Measurements from ENCODE around the gene TCERG1L. TPM values are rescaled to one million over a fixed set of nuclear protein-coding genes. Genes with fewer than 3 reads are reported as not detected.

Gene TCERG1L
- total and polyA plus RNA-seq, 5 donors from 2014 or later, result not detected

DNA sequence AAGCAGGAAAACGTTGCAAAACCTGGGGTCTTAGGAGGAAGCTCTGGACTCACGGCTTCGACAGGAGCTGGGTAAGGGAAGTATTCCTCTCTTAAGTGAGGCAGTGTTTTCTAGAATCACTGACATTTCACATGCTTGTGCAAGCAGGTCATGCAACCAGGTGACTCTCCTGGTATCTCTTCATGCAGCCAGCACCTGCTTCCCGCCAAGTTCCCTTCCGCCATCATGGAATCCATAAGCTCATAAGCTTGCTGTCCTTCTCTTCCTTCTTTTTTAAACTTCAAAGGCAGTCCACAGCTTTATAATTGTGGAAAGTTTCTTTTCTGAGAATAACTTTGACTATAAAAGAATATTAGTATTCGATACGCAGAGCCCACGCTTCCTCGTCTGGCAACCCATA, 256.1 kb downstream of the TCERG1L start:
- DNase-seq, result no peak
- Histone ChIP-seq H3K27me3 (ENCODE audit: control insufficient read depth, insufficient read depth, low read length) (no peaks in the 10 kb centered on the region), H3K4me1 (ENCODE audit: control insufficient read depth, insufficient read depth, low read length, poor library complexity, severe bottlenecking) (no peaks in the 10 kb centered on the region), H3K27ac (ENCODE audit: insufficient read depth, low read length, poor library complexity, severe bottlenecking) (no peak overlapping the region), H3K4me3 (ENCODE audit: low read depth, low read length) (no peak overlapping the region), H3K36me3 (ENCODE audit: control insufficient read depth, insufficient read depth, low read length) (no peaks in the 10 kb centered on the region), H3K9me3 (ENCODE audit: control insufficient read depth in 2 of 2, low read length in 2 of 2) (no peaks in the 10 kb centered on the region)
- Mint-ChIP-seq H3K4me3 (no peak overlapping the region), H3K27me3 (no peaks in the 10 kb centered on the region), H3K4me1 (no peaks in the 10 kb centered on the region), H3K36me3 (no peaks in the 10 kb centered on the region), H3K27ac (no peak overlapping the region), H3K9me3 (peaks cover 0 to 11% (median 0%) of the 10 kb centered on the region in 7 donors)
- ATAC-seq (ENCODE audit: low read depth in 2 of 2), result no peak

DNA sequence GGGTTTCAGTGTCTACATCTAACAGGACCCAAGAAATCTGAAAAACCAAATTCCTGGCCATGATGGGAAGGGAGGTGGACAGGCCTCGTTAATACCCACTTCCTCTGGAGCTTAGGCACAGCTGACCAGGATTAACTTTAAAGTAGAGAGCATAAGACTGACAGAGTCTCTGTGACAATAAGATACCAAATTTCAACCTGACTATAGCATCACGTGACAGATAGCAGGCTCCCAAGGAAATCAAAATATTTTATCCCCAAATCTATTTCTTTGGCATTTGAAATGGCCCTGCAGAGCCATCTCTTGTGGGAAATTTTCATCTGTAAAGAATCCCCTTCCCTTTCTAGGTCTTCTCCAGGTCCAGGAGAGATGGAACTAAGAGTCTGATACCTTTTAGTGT, 258.3 kb downstream of the TCERG1L start:
- H3K27me3 ChIP-seq (ENCODE audit: control insufficient read depth, insufficient read depth, low read length), result no peaks in the 10 kb centered on the region
- Mint-ChIP-seq H3K27me3 (no peaks in the 10 kb centered on the region), H3K4me3 (no peak overlapping the region), H3K4me1 (no peaks in the 10 kb centered on the region), H3K9me3 (peaks cover 0 to 8% (median 0%) of the 10 kb centered on the region in 7 donors), H3K36me3 (no peaks in the 10 kb centered on the region), H3K27ac (no peak overlapping the region)
- no peaks in the 10 kb centered on the region for H3K9me3 ChIP-seq (ENCODE audit: control insufficient read depth in 2 of 2, low read length in 2 of 2)
- ATAC-seq (ENCODE audit: low read depth in 2 of 2) (no peak), DNase-seq (no peak)
- H3K4me3 ChIP-seq (ENCODE audit: low read depth, low read length), result no peak overlapping the region
- no peak overlapping the region for H3K27ac ChIP-seq (ENCODE audit: insufficient read depth, low read length, poor library complexity, severe bottlenecking)
- no peaks in the 10 kb centered on the region for H3K4me1 ChIP-seq (ENCODE audit: control insufficient read depth, insufficient read depth, low read length, poor library complexity, severe bottlenecking)
- no peaks in the 10 kb centered on the region for H3K36me3 ChIP-seq (ENCODE audit: control insufficient read depth, insufficient read depth, low read length)

DNA sequence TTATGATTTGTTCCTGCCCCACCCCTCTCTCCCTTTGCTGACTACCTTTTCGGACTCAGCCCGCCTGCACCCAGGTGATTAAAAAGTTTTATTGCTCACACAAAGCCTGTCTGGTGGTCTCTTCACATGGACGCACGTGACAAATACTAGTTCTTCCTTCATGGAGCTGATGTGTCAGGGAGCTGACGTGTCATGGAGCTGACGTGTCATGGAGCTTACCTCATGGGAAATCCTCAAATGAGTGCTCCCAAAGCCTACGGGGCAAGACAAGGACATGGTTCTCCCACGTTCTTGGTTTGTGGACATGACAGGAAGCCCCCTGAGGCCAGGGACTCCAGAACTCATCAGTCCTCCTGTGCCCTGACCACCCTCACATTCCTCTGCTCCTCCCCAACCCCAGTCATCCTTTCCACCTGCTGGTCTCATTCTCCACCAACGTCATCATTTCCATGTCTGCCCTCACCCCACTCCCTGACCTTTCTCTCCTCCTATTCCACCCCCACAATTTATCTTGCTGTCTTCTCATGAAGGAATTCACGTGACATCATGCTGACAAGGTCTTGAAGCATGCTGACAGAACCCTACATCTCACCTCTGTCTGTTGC, 261.3 kb downstream of the TCERG1L start:
- H3K9me3 ChIP-seq (ENCODE audit: control insufficient read depth in 2 of 2, low read length in 2 of 2), result no peaks in the 10 kb centered on the region
- no peaks in the 10 kb centered on the region for H3K4me1 ChIP-seq (ENCODE audit: control insufficient read depth, insufficient read depth, low read length, poor library complexity, severe bottlenecking)
- H3K27ac Mint-ChIP-seq, result no peak overlapping the region
- no peak overlapping the region for H3K4me3 Mint-ChIP-seq
- no peaks in the 10 kb centered on the region for H3K4me1 Mint-ChIP-seq
- peaks cover 0 to 4% (median 0%) of the 10 kb centered on the region in 7 donors for H3K9me3 Mint-ChIP-seq
- H3K27me3 ChIP-seq (ENCODE audit: control insufficient read depth, insufficient read depth, low read length), result no peaks in the 10 kb centered on the region
- no peaks in the 10 kb centered on the region for H3K27me3 Mint-ChIP-seq
- no peaks in the 10 kb centered on the region for H3K36me3 ChIP-seq (ENCODE audit: control insufficient read depth, insufficient read depth, low read length)
- no peak for DNase-seq
- H3K4me3 ChIP-seq (ENCODE audit: low read depth, low read length), result no peak overlapping the region
- ATAC-seq (ENCODE audit: low read depth in 2 of 2), result no peak
- no peak overlapping the region for H3K27ac ChIP-seq (ENCODE audit: insufficient read depth, low read length, poor library complexity, severe bottlenecking)
- H3K36me3 Mint-ChIP-seq, result no peaks in the 10 kb centered on the region

DNA sequence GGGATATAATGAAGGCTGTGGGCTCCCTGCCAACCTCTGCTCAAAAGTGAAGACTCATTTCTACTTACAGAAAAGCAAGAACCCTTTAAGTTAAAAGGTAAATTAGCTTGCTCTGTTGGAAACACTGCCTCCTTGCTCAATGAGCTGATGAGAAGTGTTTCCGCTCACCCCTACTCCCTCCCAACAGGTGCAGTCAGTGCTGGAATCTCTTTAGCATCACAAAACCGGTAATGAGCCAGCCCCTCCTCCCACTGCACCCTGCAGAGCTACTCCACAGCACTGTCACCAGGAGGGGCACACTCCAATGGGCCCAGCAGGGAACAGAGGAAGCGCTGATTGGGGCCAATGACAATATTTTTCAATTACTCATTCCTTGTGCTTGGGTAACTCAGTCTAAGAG, 262.5 kb downstream of the TCERG1L start:
- Histone ChIP-seq H3K4me3 (ENCODE audit: low read depth, low read length) (no peak overlapping the region), H3K4me1 (ENCODE audit: control insufficient read depth, insufficient read depth, low read length, poor library complexity, severe bottlenecking) (no peaks in the 10 kb centered on the region), H3K9me3 (ENCODE audit: control insufficient read depth in 2 of 2, low read length in 2 of 2) (no peaks in the 10 kb centered on the region), H3K27ac (ENCODE audit: insufficient read depth, low read length, poor library complexity, severe bottlenecking) (no peak overlapping the region), H3K36me3 (ENCODE audit: control insufficient read depth, insufficient read depth, low read length) (no peaks in the 10 kb centered on the region), H3K27me3 (ENCODE audit: control insufficient read depth, insufficient read depth, low read length) (no peaks in the 10 kb centered on the region)
- DNase-seq (no peak), ATAC-seq (ENCODE audit: low read depth in 2 of 2) (no peak)
- Mint-ChIP-seq H3K4me1 (no peaks in the 10 kb centered on the region), H3K9me3 (peaks cover 0 to 4% (median 0%) of the 10 kb centered on the region in 7 donors), H3K27ac (no peak overlapping the region), H3K36me3 (no peaks in the 10 kb centered on the region), H3K4me3 (no peak overlapping the region), H3K27me3 (no peaks in the 10 kb centered on the region)

DNA sequence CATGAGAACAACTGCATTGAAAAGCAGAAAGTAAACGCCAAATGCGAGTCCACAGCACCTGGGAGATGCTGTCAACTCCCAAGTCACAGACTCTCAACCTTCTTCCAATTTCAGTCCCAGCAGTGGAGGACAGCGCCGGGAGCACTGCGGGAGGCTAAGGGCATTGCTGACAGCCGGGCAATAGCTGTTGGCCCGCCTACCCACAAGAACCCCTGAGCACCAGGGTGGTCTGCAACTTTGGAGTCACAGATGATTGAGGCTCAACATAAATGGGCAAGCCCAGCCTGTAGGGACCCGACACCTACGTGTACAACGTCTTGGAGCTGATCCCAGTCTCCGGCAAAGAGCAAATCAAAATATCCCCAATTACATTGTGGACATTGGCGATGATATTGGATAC, 262.9 kb downstream of the TCERG1L start:
- Histone ChIP-seq H3K9me3 (ENCODE audit: control insufficient read depth in 2 of 2, low read length in 2 of 2) (no peaks in the 10 kb centered on the region), H3K4me1 (ENCODE audit: control insufficient read depth, insufficient read depth, low read length, poor library complexity, severe bottlenecking) (no peaks in the 10 kb centered on the region), H3K27ac (ENCODE audit: insufficient read depth, low read length, poor library complexity, severe bottlenecking) (no peak overlapping the region), H3K36me3 (ENCODE audit: control insufficient read depth, insufficient read depth, low read length) (no peaks in the 10 kb centered on the region), H3K27me3 (ENCODE audit: control insufficient read depth, insufficient read depth, low read length) (no peaks in the 10 kb centered on the region), H3K4me3 (ENCODE audit: low read depth, low read length) (no peak overlapping the region)
- Mint-ChIP-seq H3K36me3 (no peaks in the 10 kb centered on the region), H3K4me3 (no peak overlapping the region), H3K9me3 (peaks cover 0 to 4% (median 0%) of the 10 kb centered on the region in 7 donors), H3K27ac (no peak overlapping the region), H3K4me1 (no peaks in the 10 kb centered on the region), H3K27me3 (no peaks in the 10 kb centered on the region)
- DNase-seq (no peak), ATAC-seq (ENCODE audit: low read depth in 2 of 2) (no peak)

DNA sequence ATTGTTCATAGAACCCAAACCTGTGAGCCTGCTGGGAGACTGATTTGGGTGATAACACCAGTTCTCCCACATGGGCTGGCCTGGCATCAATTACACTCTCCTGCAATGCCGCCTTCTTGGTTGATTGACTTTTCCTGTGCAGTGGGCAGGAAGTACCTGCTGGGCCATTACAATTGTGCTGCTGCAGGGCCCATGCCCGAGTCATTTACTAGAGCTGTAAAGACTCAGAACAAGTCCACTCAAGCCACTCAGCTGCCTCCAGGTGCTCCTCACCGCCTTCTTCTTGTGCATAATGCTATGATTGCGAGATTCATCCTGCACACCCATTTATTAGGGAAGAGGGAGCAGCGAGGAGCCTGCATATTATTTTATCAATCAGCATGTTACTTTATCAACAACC, 264.0 kb downstream of the TCERG1L start:
- no peak overlapping the region for H3K27ac ChIP-seq (ENCODE audit: insufficient read depth, low read length, poor library complexity, severe bottlenecking)
- ATAC-seq (ENCODE audit: low read depth in 2 of 2) (no peak), DNase-seq (no peak)
- no peaks in the 10 kb centered on the region for H3K4me1 ChIP-seq (ENCODE audit: control insufficient read depth, insufficient read depth, low read length, poor library complexity, severe bottlenecking)
- Mint-ChIP-seq H3K27me3 (no peaks in the 10 kb centered on the region), H3K27ac (no peak overlapping the region), H3K36me3 (no peaks in the 10 kb centered on the region), H3K9me3 (peaks cover 0 to 4% (median 0%) of the 10 kb centered on the region in 7 donors), H3K4me3 (no peak overlapping the region), H3K4me1 (no peaks in the 10 kb centered on the region)
- no peaks in the 10 kb centered on the region for H3K9me3 ChIP-seq (ENCODE audit: control insufficient read depth in 2 of 2, low read length in 2 of 2)
- H3K36me3 ChIP-seq (ENCODE audit: control insufficient read depth, insufficient read depth, low read length), result no peaks in the 10 kb centered on the region
- no peak overlapping the region for H3K4me3 ChIP-seq (ENCODE audit: low read depth, low read length)
- H3K27me3 ChIP-seq (ENCODE audit: control insufficient read depth, insufficient read depth, low read length), result no peaks in the 10 kb centered on the region

DNA sequence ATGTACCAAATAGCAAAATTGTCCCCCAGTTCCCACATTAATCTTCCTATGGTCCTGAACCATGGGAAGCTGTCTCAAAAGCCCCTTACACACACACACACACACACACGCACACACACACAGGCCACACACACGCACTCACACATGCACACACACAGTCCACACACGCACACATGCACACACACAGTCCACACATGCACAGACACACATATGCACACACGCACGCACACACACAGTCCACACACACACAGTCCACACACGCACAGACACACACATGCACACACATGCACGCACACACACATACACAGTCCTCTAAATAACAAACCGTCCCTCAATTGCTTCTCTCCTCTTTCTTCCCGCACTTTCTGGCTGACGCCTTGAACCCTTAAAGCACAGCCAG, 265.3 kb downstream of the TCERG1L start:
- no peak overlapping the region for H3K27ac ChIP-seq (ENCODE audit: insufficient read depth, low read length, poor library complexity, severe bottlenecking)
- H3K36me3 Mint-ChIP-seq, result no peaks in the 10 kb centered on the region
- no peak overlapping the region for H3K4me3 ChIP-seq (ENCODE audit: low read depth, low read length)
- H3K9me3 ChIP-seq (ENCODE audit: control insufficient read depth in 2 of 2, low read length in 2 of 2), result no peaks in the 10 kb centered on the region
- H3K27me3 ChIP-seq (ENCODE audit: control insufficient read depth, insufficient read depth, low read length), result no peaks in the 10 kb centered on the region
- H3K4me1 Mint-ChIP-seq, result no peaks in the 10 kb centered on the region
- H3K4me3 Mint-ChIP-seq, result no peak overlapping the region
- no peak overlapping the region for H3K27ac Mint-ChIP-seq
- no peak for DNase-seq
- H3K9me3 Mint-ChIP-seq, result peaks cover 0 to 3% (median 0%) of the 10 kb centered on the region in 7 donors
- H3K4me1 ChIP-seq (ENCODE audit: control insufficient read depth, insufficient read depth, low read length, poor library complexity, severe bottlenecking), result no peaks in the 10 kb centered on the region
- peak in 1 of 2 donors; percentile 25 for ATAC-seq (ENCODE audit: low read depth in 2 of 2)
- no peaks in the 10 kb centered on the region for H3K36me3 ChIP-seq (ENCODE audit: control insufficient read depth, insufficient read depth, low read length)
- no peaks in the 10 kb centered on the region for H3K27me3 Mint-ChIP-seq

DNA sequence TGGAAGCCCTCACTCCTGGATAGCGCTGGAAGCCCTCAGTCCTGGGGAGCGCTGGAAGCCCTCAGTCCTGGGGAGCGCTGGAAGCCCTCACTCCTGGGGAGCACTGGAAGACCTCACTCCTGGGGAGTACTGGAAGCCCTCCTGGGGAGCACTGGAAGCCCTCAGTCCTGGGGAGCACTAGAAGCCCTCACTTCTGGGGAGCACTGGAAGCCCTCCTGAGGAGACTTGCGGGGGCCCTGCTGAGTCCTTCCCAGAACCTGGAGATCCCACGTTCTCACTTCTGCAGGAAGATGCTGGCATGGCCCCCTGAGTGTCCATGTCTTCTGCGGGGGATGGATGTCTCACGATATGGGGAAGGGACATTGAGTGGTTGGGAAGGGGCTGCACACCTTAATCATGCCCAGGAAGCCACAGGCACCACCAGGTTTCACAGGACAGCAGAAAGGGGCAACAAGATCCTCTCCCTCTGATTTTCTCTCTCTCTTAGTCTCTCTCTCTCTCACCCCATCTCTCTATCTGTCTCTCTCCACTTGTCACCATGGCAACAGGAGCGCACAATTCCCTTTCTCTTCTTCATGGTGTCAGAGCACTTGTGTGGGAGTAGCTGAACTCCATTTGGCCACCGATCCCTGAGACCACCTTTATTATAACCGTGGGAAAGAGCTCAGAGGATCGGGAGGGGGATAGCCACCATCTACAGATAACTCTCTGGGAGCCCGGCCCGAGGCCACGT, 267.0 kb downstream of the TCERG1L start:
- Mint-ChIP-seq H3K9me3 (peaks cover 0 to 2% (median 0%) of the 10 kb centered on the region in 7 donors), H3K36me3 (no peaks in the 10 kb centered on the region), H3K27ac (no peak overlapping the region), H3K27me3 (no peaks in the 10 kb centered on the region), H3K4me1 (no peaks in the 10 kb centered on the region), H3K4me3 (no peak overlapping the region)
- Histone ChIP-seq H3K27me3 (ENCODE audit: control insufficient read depth, insufficient read depth, low read length) (no peaks in the 10 kb centered on the region), H3K36me3 (ENCODE audit: control insufficient read depth, insufficient read depth, low read length) (no peaks in the 10 kb centered on the region), H3K4me3 (ENCODE audit: low read depth, low read length) (no peak overlapping the region), H3K27ac (ENCODE audit: insufficient read depth, low read length, poor library complexity, severe bottlenecking) (no peak overlapping the region), H3K9me3 (ENCODE audit: control insufficient read depth in 2 of 2, low read length in 2 of 2) (no peaks in the 10 kb centered on the region), H3K4me1 (ENCODE audit: control insufficient read depth, insufficient read depth, low read length, poor library complexity, severe bottlenecking) (no peaks in the 10 kb centered on the region)
- DNase-seq, result peak in 1 of 3 donors; percentile 1
- ATAC-seq (ENCODE audit: low read depth in 2 of 2), result no peak
